ENCODE measurements around the gene WSCD1.

WSCD1 gene

GRCh38 chr17:6078458-6078871, 8.3 kb downstream of the WSCD1 start:
- Histone ChIP-seq H3K36me3 (replicated peaks; ENCODE audit: low read depth, low read length) (no peaks in the 10 kb centered on the region), H3K9ac (ENCODE audit: low read length) (no peak overlapping the region), H4K20me1 (ENCODE audit: insufficient read depth, low read length) (no peaks in the 10 kb centered on the region), H2AFZ (ENCODE audit: low read depth, low read length) (no peak overlapping the region), H3K4me3 (ENCODE audit: low read length) (no peak overlapping the region), H3K27ac (ENCODE audit: low read length) (no peak overlapping the region), H3K4me1 (ENCODE audit: low read length) (no peaks in the 10 kb centered on the region), H3K79me2 (ENCODE audit: low read length) (no peaks in the 10 kb centered on the region), H3K9me3 (ENCODE audit: insufficient read depth, low read length) (no peaks in the 10 kb centered on the region), H3K27me3 (ENCODE audit: low read depth, low read length) (no peaks in the 10 kb centered on the region), H3K4me2 (ENCODE audit: low read length) (no peak overlapping the region)
- TF ChIP-seq CTCF (IDR thresholded peaks at IDR 0.05; ENCODE audit: low read depth, low read length): no peak
- no peak for TF ChIP-seq EZH2phosphoT487 (IDR thresholded peaks at IDR 0.05; ENCODE audit: low read depth)

- H2AFZ ChIP-seq (ENCODE audit: low read depth, low read length): no peak overlapping the region
- H3K36me3 ChIP-seq (replicated peaks; ENCODE audit: low read depth, low read length): no peaks in the 10 kb centered on the region
- H3K9me3 ChIP-seq (ENCODE audit: insufficient read depth, low read length): no peaks in the 10 kb centered on the region
- TF ChIP-seq CTCF (IDR thresholded peaks at IDR 0.05; ENCODE audit: low read depth, low read length) (no peak), EZH2phosphoT487 (IDR thresholded peaks at IDR 0.05; ENCODE audit: low read depth) (no peak)
- no peaks in the 10 kb centered on the region for H3K4me1 ChIP-seq (ENCODE audit: low read length)
- H4K20me1 ChIP-seq (ENCODE audit: insufficient read depth, low read length): no peaks in the 10 kb centered on the region
- no peaks in the 10 kb centered on the region for H3K27me3 ChIP-seq (ENCODE audit: low read depth, low read length)
- H3K79me2 ChIP-seq (ENCODE audit: low read length): no peaks in the 10 kb centered on the region
- no peak overlapping the region for H3K27ac ChIP-seq (ENCODE audit: low read length)
- H3K4me3 ChIP-seq (ENCODE audit: low read length): no peak overlapping the region
- no peak overlapping the region for H3K4me2 ChIP-seq (ENCODE audit: low read length)
- H3K9ac ChIP-seq (ENCODE audit: low read length): no peak overlapping the region
Measured at GRCh38 chr17:6079155-6079888, 9.1 kb downstream of the WSCD1 start.

- H3K79me2 ChIP-seq (ENCODE audit: low read length): no peaks in the 10 kb centered on the region
- TF ChIP-seq EZH2phosphoT487 (IDR thresholded peaks at IDR 0.05; ENCODE audit: low read depth) (no peak), CTCF (IDR thresholded peaks at IDR 0.05; ENCODE audit: low read depth, low read length) (no peak)
- H3K4me3 ChIP-seq (ENCODE audit: low read length): no peak overlapping the region
- no peaks in the 10 kb centered on the region for H3K9me3 ChIP-seq (ENCODE audit: insufficient read depth, low read length)
- H3K27ac ChIP-seq (ENCODE audit: low read length): no peak overlapping the region
- H4K20me1 ChIP-seq (ENCODE audit: insufficient read depth, low read length): no peaks in the 10 kb centered on the region
- no peaks in the 10 kb centered on the region for H3K36me3 ChIP-seq (replicated peaks; ENCODE audit: low read depth, low read length)
- H2AFZ ChIP-seq (ENCODE audit: low read depth, low read length): no peak overlapping the region
- no peaks in the 10 kb centered on the region for H3K27me3 ChIP-seq (ENCODE audit: low read depth, low read length)
- H3K9ac ChIP-seq (ENCODE audit: low read length): no peak overlapping the region
- no peaks in the 10 kb centered on the region for H3K4me1 ChIP-seq (ENCODE audit: low read length)
- H3K4me2 ChIP-seq (ENCODE audit: low read length): no peak overlapping the region
Measured at GRCh38 chr17:6079960-6080359, 9.8 kb downstream of the WSCD1 start.

GRCh38 chr17:6080711-6081430, 10.7 kb downstream of the WSCD1 start:
- Histone ChIP-seq H3K4me1 (ENCODE audit: low read length) (no peaks in the 10 kb centered on the region), H3K36me3 (replicated peaks; ENCODE audit: low read depth, low read length) (no peaks in the 10 kb centered on the region), H4K20me1 (ENCODE audit: insufficient read depth, low read length) (no peaks in the 10 kb centered on the region), H3K4me2 (ENCODE audit: low read length) (no peak overlapping the region), H3K9me3 (ENCODE audit: insufficient read depth, low read length) (no peaks in the 10 kb centered on the region), H3K4me3 (ENCODE audit: low read length) (no peak overlapping the region), H3K9ac (ENCODE audit: low read length) (no peak overlapping the region), H3K27ac (ENCODE audit: low read length) (no peak overlapping the region), H2AFZ (ENCODE audit: low read depth, low read length) (no peak overlapping the region), H3K79me2 (ENCODE audit: low read length) (no peaks in the 10 kb centered on the region), H3K27me3 (ENCODE audit: low read depth, low read length) (no peaks in the 10 kb centered on the region)
- TF ChIP-seq CTCF (IDR thresholded peaks at IDR 0.05; ENCODE audit: low read depth, low read length): no peak
- TF ChIP-seq EZH2phosphoT487 (IDR thresholded peaks at IDR 0.05; ENCODE audit: low read depth): no peak
